CD4-positive, alpha-beta T cell (primary cell): Measurements from ENCODE around the gene NKAIN2. TPM values are rescaled to one million over a fixed set of nuclear protein-coding genes. Genes with fewer than 3 reads are reported as not detected.

Experiments used
- ATAC-seq: fragments of 200-7000 bp; cut with Tn5 transposase; one replicate; pipeline ENCODE4 v1.10.0; 2022; ENCODE audit warnings: mild to moderate bottlenecking; ENCODE audit not compliant: poor library complexity
- CTCF ChIA-PET: fragments of 350-600 bp; sonication (Branson Sonifier 250); formaldehyde crosslinking; loops from one replicate; lab custom pipeline; 2021; ENCODE audit warnings: antibody characterized with exemption, inconsistent platforms; lab: Charles Lee
- POLR2A ChIA-PET: fragments of 350-600 bp; sonication (Branson Sonifier 250); formaldehyde crosslinking; loops from one replicate; lab custom pipeline; 2021; ENCODE audit warnings: antibody characterized with exemption, inconsistent platforms; lab: Charles Lee
- DNase-seq, 14 experiments: peaks; one replicate each; pipeline ENCODE4 v3.0.0-alpha.2; 2013 to 2020; ENCODE audit warnings: mixed read lengths in 2 of 14
- H3K27ac ChIP-seq, 2 donors: one replicate each; pipeline versions ENCODE4 v1.5.1 to v1.7.0; 2013; ENCODE audit warnings: low read length in 2 of 2, low read depth in 1 of 2, mild to moderate bottlenecking in 1 of 2
- H3K27me3 ChIP-seq, 2 experiments: 1 replicate in 1 of 2; 2 replicates in 1 of 2; pipeline versions ENCODE4 v1.6.1 to v1.7.0; 2013; ENCODE audit warnings: low read length in 2 of 2, control low read depth in 1 of 2, mild to moderate bottlenecking in 1 of 2, moderate library complexity in 1 of 2; ENCODE audit not compliant: insufficient read depth in 2 of 2, control insufficient read depth in 1 of 2
- H3K36me3 ChIP-seq: one replicate; pipeline ENCODE4 v1.6.1; 2013; ENCODE audit warnings: low read length, control low read depth; ENCODE audit not compliant: insufficient read depth
- H3K4me1 ChIP-seq: one replicate; pipeline ENCODE4 v1.6.1; 2013; ENCODE audit warnings: low read length, control low read depth; ENCODE audit not compliant: insufficient read depth
- H3K4me3 ChIP-seq: one replicate; pipeline ENCODE4 v1.5.1; 2013; ENCODE audit warnings: mild to moderate bottlenecking, low read length, moderate library complexity
- H3K9me3 ChIP-seq, 2 experiments: 1 replicate in 1 of 2; 2 replicates in 1 of 2; pipeline versions ENCODE4 v1.6.1 to v1.7.0; 2013; ENCODE audit warnings: low read length in 2 of 2, mild to moderate bottlenecking in 2 of 2, control low read depth in 1 of 2, moderate library complexity in 1 of 2; ENCODE audit not compliant: control insufficient read depth in 1 of 2, insufficient read depth in 1 of 2
- H3K27ac Mint-ChIP-seq: one replicate; pipeline ENCODE4 v1.8.0; 2020; ENCODE audit warnings: mixed read lengths
- H3K27me3 Mint-ChIP-seq: one replicate; pipeline ENCODE4 v1.8.0; 2021; ENCODE audit warnings: mixed read lengths
- H3K36me3 Mint-ChIP-seq: one replicate; pipeline ENCODE4 v1.8.0; 2021; ENCODE audit warnings: low read depth, mixed read lengths
- H3K4me1 Mint-ChIP-seq: one replicate; pipeline ENCODE4 v1.8.0; 2021; ENCODE audit warnings: low read depth, mixed read lengths
- H3K4me3 Mint-ChIP-seq: one replicate; pipeline ENCODE4 v1.8.0; 2020; ENCODE audit warnings: mild to moderate bottlenecking, mixed read lengths
- H3K9me3 Mint-ChIP-seq: one replicate; pipeline ENCODE4 v1.8.0; 2020; ENCODE audit warnings: mixed read lengths
- CTCF ChIP-seq: fragments of 200-600 bp; IDR thresholded peaks from one replicate; pipeline ENCODE4 v1.8.0; 2022; ENCODE audit warnings: antibody characterized with exemption, mild to moderate bottlenecking
- intact Hi-C, 2 experiments: fragments of 100-400 bp; cut with DNase I in 1 of 2; cut with micrococcal nuclease in 1 of 2; formaldehyde crosslinking; loops; one replicate each; pipeline versions ENCODE4 v1.15.1 to v1.9.0; 2023 to 2025; cut with DNase I, micrococcal nuclease
- total RNA-seq, 174 experiments: library from RNA in 2 of 174; stranded (reverse) in 2 of 174; gene quantifications; one replicate each; pipeline ENCODE4 v1.2.3 and lab custom pipeline; 2021 to 2026

NKAIN2 gene
- total RNA-seq, 2 experiments from 2014 or later: not detected

DNA sequence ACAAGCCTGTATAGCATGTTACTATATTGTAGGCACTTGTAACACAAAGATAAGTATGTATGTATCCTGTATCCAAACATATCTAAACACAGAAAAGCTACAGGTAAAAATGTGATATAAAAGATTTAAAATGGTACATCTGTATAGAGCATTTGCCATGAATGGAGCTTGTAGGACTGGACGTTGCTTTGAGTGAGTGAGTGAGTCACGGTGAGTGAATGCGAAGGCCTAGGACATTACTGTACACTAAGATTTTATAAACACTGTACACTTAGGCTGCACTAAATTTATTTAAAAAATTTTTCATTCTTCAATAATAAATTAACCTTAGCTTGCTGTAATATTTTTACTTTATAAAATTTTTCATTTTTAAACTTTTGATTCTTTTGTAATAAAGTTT lies 136.9 kb downstream of the NKAIN2 start:
- Mint-ChIP-seq H3K4me1 (no peaks in the 10 kb centered on the region), H3K27ac (no peak overlapping the region)
- CTCF ChIA-PET: no interaction called here

GRCh38 chr6:123941855-123942254 lies 138.2 kb downstream of the NKAIN2 start:
- TF ChIP-seq CTCF: no peak
- CTCF ChIA-PET: no interaction called here
- Histone ChIP-seq H3K9me3 (no peaks in the 10 kb centered on the region), H3K27me3 (no peaks in the 10 kb centered on the region), H3K4me3 (no peak overlapping the region), H3K27ac (no peak overlapping the region), H3K36me3 (no peaks in the 10 kb centered on the region), H3K4me1 (no peaks in the 10 kb centered on the region)
- Mint-ChIP-seq H3K9me3 (no peaks in the 10 kb centered on the region), H3K27ac (no peak overlapping the region), H3K27me3 (no peaks in the 10 kb centered on the region), H3K4me1 (no peaks in the 10 kb centered on the region), H3K4me3 (no peak overlapping the region), H3K36me3 (no peaks in the 10 kb centered on the region)
- intact Hi-C loops: no loop called here
- ATAC-seq (no peak), DNase-seq (no peak)
- POLR2A ChIA-PET: no interaction called here

More for the DNA sequence above, 136.9 kb downstream of the NKAIN2 start:
- DNase-seq: no peak
- Mint-ChIP-seq H3K9me3 (no peaks in the 10 kb centered on the region), H3K4me3 (no peak overlapping the region), H3K36me3 (no peaks in the 10 kb centered on the region), H3K27me3 (no peaks in the 10 kb centered on the region)
- no peak for ATAC-seq
- H3K36me3 ChIP-seq: no peaks in the 10 kb centered on the region
- no peak overlapping the region for H3K4me3 ChIP-seq
- TF ChIP-seq CTCF: no peak
- H3K4me1 ChIP-seq: no peaks in the 10 kb centered on the region
- H3K9me3 ChIP-seq: no peaks in the 10 kb centered on the region
- no peaks in the 10 kb centered on the region for H3K27me3 ChIP-seq
- intact Hi-C loops: no loop called here
- POLR2A ChIA-PET: no interaction called here
- H3K27ac ChIP-seq: no peak overlapping the region

GRCh38 chr6:123945386-123945785 lies 141.7 kb downstream of the NKAIN2 start:
- Mint-ChIP-seq H3K27ac (no peak overlapping the region), H3K36me3 (no peaks in the 10 kb centered on the region), H3K27me3 (no peaks in the 10 kb centered on the region), H3K4me3 (no peak overlapping the region), H3K4me1 (no peaks in the 10 kb centered on the region), H3K9me3 (no peaks in the 10 kb centered on the region)
- Histone ChIP-seq H3K9me3 (no peaks in the 10 kb centered on the region), H3K4me1 (no peaks in the 10 kb centered on the region), H3K36me3 (no peaks in the 10 kb centered on the region), H3K4me3 (no peak overlapping the region), H3K27me3 (no peaks in the 10 kb centered on the region), H3K27ac (no peak overlapping the region)
- POLR2A ChIA-PET: no interaction called here
- CTCF ChIA-PET: no interaction called here
- DNase-seq: no peak
- ATAC-seq: no peak
- intact Hi-C loops: no loop called here
- TF ChIP-seq CTCF: no peak
